Hematopoietic multipotent progenitor cell treated with erythropoietin and hydrocortisone succinate and interleukin-3 and kit ligand, for 8 days (in vitro differentiated cells): ENCODE results near the gene DCTN1.

Source experiments
- DNase-seq: peaks from one replicate; pipeline ENCODE4 v3.0.0-alpha.2; 2015

The DCTN1 gene

GRCh38 chr2:74316627-74317295, 63.4 kb downstream of the DCTN1 start:
- no peak for DNase-seq

GRCh38 chr2:74314107-74314506, 66.0 kb downstream of the DCTN1 start:
- DNase-seq = no peak

GRCh38 chr2:74313497-74313896, 66.6 kb downstream of the DCTN1 start:
- peak; percentile 4 for DNase-seq

GRCh38 chr2:74312913-74313312, 67.2 kb downstream of the DCTN1 start:
- DNase-seq = no peak
